ENCODE results near the gene NTN1.
A peak's percentile ranks its signal among the peaks of the same experiment; 100 is the strongest.

The NTN1 gene

DNA sequence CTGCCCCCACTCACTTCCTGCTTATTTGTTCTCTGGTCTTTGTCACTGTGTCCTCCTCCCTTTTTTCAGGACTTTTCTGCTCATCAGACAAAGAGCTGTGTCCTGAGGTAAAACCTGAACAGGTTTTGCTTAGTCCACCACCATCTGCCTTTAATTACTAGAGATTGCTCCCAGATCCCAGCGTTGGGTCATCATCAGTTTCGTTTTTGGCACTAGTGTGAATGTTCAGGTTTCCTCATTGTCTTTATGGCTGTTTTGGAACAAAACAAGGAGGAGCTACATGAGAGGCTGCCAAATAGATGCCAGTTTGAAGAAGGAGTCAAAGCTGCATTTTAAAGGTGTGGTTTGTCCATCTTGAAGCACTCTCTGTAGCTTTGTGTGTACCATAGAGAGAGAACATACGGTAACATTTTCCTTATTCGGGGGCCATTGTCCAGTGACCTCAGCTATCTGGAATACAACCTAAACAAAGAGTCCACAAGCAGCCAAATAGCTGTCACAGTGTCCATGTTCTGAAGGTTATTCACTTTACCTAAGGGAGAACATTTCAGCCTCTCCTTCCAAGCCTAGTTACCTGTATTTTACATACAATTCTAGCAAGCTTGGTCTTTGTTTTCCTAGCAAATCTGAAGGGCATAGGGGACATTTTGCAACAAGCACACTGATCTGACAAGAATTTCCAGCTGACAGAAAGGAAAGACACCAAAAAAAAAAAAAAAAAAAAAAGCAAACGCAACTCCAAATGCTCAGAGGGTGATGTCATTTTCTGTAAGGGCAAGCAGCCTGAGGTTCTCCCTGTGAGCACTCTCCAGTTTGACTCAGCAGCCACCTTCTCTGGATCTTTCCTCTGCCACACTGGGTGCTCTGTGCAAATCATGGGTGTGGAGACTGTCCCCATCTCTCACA, 196.1 kb downstream of the NTN1 start:
- peak; percentile 83 for DNase-seq (ENCODE audit: low read depth)
- TF ChIP-seq, protein P1, sequence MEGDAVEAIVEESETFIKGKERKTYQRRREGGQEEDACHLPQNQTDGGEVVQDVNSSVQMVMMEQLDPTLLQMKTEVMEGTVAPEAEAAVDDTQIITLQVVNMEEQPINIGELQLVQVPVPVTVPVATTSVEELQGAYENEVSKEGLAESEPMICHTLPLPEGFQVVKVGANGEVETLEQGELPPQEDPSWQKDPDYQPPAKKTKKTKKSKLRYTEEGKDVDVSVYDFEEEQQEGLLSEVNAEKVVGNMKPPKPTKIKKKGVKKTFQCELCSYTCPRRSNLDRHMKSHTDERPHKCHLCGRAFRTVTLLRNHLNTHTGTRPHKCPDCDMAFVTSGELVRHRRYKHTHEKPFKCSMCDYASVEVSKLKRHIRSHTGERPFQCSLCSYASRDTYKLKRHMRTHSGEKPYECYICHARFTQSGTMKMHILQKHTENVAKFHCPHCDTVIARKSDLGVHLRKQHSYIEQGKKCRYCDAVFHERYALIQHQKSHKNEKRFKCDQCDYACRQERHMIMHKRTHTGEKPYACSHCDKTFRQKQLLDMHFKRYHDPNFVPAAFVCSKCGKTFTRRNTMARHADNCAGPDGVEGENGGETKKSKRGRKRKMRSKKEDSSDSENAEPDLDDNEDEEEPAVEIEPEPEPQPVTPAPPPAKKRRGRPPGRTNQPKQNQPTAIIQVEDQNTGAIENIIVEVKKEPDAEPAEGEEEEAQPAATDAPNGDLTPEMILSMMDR (conservative IDR thresholded peaks at IDR 0.05; ENCODE audit: low read depth, low read length) = no peak
- no peak overlapping the region for H3K4me3 ChIP-seq (ENCODE audit: low read depth, low read length)

DNA sequence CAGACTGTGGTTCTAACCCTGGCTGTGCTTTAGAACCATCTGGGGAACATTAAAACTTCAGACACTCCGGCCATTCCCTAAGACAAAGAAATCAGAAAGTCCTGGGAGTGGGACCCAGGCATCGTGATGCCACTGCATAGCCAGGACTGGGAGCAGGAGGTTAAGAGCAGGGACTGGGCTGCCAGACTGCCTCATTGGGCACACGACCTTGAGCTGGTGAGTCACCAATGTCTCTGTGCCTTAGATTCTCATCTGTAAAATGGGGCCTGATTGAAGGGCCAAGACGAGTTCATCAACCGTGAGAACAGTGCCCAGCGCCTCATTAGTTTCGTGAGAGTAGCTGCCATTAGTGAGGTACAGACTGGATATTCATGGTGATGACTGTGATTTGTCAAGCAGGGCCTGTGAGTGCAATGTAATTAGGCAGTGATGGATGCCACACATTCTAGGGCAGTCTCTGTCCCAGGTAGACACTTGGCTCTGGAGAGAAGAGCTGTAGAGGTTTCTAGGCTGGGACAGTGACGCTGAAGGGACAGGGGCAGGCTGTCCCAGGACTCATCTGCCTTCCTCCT, 196.8 kb downstream of the NTN1 start:
- DNase-seq (ENCODE audit: low read depth) = no peak
- TF ChIP-seq, protein P1 (conservative IDR thresholded peaks at IDR 0.05; ENCODE audit: low read depth, low read length) = no peak
- no peak overlapping the region for H3K4me3 ChIP-seq (ENCODE audit: low read depth, low read length)

- TF ChIP-seq, protein P1 (conservative IDR thresholded peaks at IDR 0.05; ENCODE audit: low read depth, low read length) = no peak
- DNase-seq (ENCODE audit: low read depth) = no peak
- no peak overlapping the region for H3K4me3 ChIP-seq (ENCODE audit: low read depth, low read length)
These were observed 197.6 kb downstream of the NTN1 start for GRCh38 chr17:9218911-9219310.

- H3K4me3 ChIP-seq (ENCODE audit: low read depth, low read length) = no peak overlapping the region
- TF ChIP-seq, protein P1 (conservative IDR thresholded peaks at IDR 0.05; ENCODE audit: low read depth, low read length) = no peak
- DNase-seq (ENCODE audit: low read depth) = no peak
These were observed 198.5 kb downstream of the NTN1 start for GRCh38 chr17:9219631-9220397.

DNA sequence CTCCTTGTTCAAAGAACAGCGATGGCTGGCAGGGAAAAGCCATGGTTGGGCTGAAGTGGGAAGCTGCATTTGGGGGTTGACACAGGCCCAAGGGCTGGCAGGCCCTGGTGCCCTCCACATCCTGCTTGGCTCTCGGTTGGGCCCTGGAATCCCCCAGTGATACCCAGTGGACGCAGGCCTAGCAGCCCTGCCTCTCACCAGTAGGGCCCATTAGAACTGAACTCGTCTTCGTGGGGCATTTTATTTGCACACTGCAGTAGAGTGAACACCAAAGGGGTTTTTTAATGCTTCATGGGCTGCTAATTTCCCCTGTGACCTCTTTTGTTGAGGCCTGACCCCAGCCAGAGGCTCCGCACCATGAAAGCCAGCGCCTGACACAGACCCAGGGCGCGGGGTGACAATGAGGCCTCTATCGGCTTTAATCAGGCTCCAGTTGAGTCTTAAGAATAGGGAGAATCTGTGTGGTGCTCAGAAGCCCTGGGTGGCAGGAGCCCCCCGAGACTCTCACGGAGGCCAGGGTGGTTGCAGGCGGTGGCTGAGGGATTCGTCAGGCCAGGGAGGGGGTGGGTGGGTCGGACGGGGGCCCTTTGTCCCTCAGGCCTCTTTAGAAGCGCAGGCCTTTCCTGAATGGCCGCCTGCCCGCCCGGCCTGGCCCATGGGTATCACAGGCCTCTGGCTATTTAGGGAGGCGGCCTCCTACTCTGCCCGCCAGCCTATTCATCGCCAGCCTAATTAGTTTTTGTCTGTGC, 199.3 kb downstream of the NTN1 start:
- H3K4me3 ChIP-seq (ENCODE audit: low read depth, low read length) = no peak overlapping the region
- no peak for DNase-seq (ENCODE audit: low read depth)
- TF ChIP-seq, protein P1 (conservative IDR thresholded peaks at IDR 0.05; ENCODE audit: low read depth, low read length) = no peak

GRCh38 chr17:9221147-9221921, 200.0 kb downstream of the NTN1 start:
- H3K4me3 ChIP-seq (ENCODE audit: low read depth, low read length) = no peak overlapping the region
- DNase-seq (ENCODE audit: low read depth) = no peak
- TF ChIP-seq, protein P1 (conservative IDR thresholded peaks at IDR 0.05; ENCODE audit: low read depth, low read length) = no peak

Data from choroid plexus epithelial cell (primary cell).